Measurements from ENCODE around the gene ASB8. TPM values are rescaled to one million over a fixed set of nuclear protein-coding genes. Genes with fewer than 3 reads are reported as not detected.

Gene ASB8
- total and polyA plus RNA-seq, 9 of the 15 experiments (the other 6 are each of a cell fraction or from before 2014, with no cell fraction given): 13.3 to 29.0 (median 19.6) TPM

GRCh38 chr12:48105867-48106680, 51.2 kb downstream of the ASB8 start, which contains the start of gene SENP1 (continued):
- TF ChIP-seq MNT (conservative IDR thresholded peaks at IDR 0.05) (peak; percentile 55 to 81; a peak in 3 of 4 replicates), ZNF174 (CRISPR knock-in tag; IDR thresholded peaks at IDR 0.05) (no peak), MYC (IDR thresholded peaks at IDR 0.05; ENCODE audit: low read depth, low read length) (peak; percentile 52; the same call in 1 of the 2 replicates), MYC (CRISPR knock-in tag; IDR thresholded peaks at IDR 0.05; ENCODE audit: borderline replicate concordance, low read depth) (peak; percentile 49; the same call in 1 of the 2 replicates), MCM7 (IDR thresholded peaks at IDR 0.05) (no peak), HOMEZ (CRISPR knock-in tag; IDR thresholded peaks at IDR 0.05) (no peak), ELF2 (CRISPR knock-in tag; IDR thresholded peaks at IDR 0.05) (peak; percentile 85), CTCF (IDR thresholded peaks at IDR 0.05 in 2 of 3, conservative IDR thresholded peaks at IDR 0.05 in 1 of 3; ENCODE audit: insufficient read depth in 2 of 3, low read depth in 1 of 3, low read length in 3 of 3) (0 out of 6 replicates have a peak, but pooled peaks of 1 of the 3 experiments have one; percentile 21), NBN (IDR thresholded peaks at IDR 0.05; ENCODE audit: low read depth) (peak; percentile 48; the same call in 1 of the 2 replicates), GTF2E2 (tag; IDR thresholded peaks at IDR 0.05) (peak; percentile 71; the same call in 1 of the 2 replicates), RB1 (IDR thresholded peaks at IDR 0.05; ENCODE audit: low read depth) (no peak), DIDO1 (tag; IDR thresholded peaks at IDR 0.05; ENCODE audit: low read depth) (peak; percentile 99), U2AF2 (optimal IDR thresholded peaks at IDR 0.05; ENCODE audit: low read depth, low read length) (no peak), SMAD3 (CRISPR knock-in tag; conservative IDR thresholded peaks at IDR 0.05) (no peak), CHD2 (IDR thresholded peaks at IDR 0.05; ENCODE audit: low read depth, low read length) (peak; percentile 56)
- TF ChIP-seq, protein P1, sequence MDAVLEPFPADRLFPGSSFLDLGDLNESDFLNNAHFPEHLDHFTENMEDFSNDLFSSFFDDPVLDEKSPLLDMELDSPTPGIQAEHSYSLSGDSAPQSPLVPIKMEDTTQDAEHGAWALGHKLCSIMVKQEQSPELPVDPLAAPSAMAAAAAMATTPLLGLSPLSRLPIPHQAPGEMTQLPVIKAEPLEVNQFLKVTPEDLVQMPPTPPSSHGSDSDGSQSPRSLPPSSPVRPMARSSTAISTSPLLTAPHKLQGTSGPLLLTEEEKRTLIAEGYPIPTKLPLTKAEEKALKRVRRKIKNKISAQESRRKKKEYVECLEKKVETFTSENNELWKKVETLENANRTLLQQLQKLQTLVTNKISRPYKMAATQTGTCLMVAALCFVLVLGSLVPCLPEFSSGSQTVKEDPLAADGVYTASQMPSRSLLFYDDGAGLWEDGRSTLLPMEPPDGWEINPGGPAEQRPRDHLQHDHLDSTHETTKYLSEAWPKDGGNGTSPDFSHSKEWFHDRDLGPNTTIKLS (IDR thresholded peaks at IDR 0.05; ENCODE audit: borderline replicate concordance, low read depth): peak; percentile 70
- TF ChIP-seq, protein P2, sequence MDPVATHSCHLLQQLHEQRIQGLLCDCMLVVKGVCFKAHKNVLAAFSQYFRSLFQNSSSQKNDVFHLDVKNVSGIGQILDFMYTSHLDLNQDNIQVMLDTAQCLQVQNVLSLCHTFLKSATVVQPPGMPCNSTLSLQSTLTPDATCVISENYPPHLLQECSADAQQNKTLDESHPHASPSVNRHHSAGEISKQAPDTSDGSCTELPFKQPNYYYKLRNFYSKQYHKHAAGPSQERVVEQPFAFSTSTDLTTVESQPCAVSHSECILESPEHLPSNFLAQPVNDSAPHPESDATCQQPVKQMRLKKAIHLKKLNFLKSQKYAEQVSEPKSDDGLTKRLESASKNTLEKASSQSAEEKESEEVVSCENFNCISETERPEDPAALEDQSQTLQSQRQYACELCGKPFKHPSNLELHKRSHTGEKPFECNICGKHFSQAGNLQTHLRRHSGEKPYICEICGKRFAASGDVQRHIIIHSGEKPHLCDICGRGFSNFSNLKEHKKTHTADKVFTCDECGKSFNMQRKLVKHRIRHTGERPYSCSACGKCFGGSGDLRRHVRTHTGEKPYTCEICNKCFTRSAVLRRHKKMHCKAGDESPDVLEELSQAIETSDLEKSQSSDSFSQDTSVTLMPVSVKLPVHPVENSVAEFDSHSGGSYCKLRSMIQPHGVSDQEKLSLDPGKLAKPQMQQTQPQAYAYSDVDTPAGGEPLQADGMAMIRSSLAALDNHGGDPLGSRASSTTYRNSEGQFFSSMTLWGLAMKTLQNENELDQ (CRISPR knock-in tag; IDR thresholded peaks at IDR 0.05; ENCODE audit: borderline replicate concordance): no peak
